BJ (cell line): ENCODE measurements around the gene CAMK4. TPM values are rescaled to one million over a fixed set of nuclear protein-coding genes. Genes with fewer than 3 reads are reported as not detected.

Experiments used
- CTCF ChIA-PET: fragments of 350-600 bp; formaldehyde crosslinking; extraction: SDS; loops from one replicate; lab custom pipeline; 2021; ENCODE audit warnings: antibody characterized with exemption, inconsistent platforms; lab: Yijun Ruan, JAX
- POLR2A ChIA-PET: fragments of 300-600 bp; sonication (Branson Sonifier 250); formaldehyde crosslinking; extraction: SDS; loops from one replicate; lab custom pipeline; 2021; ENCODE audit warnings: antibody characterized with exemption; lab: Charles Lee
- DNase-seq: peaks from one replicate; pipeline ENCODE4 v3.0.0-alpha.2; 2011; ENCODE audit warnings: low read depth
- H3K27me3 ChIP-seq: 2 replicates; pipeline ENCODE4 v1.6.0; 2011; ENCODE audit warnings: low read length; ENCODE audit not compliant: control insufficient read depth, insufficient read depth
- H3K36me3 ChIP-seq: 2 replicates; pipeline ENCODE4 v1.5.1; 2011; ENCODE audit warnings: low read length; ENCODE audit not compliant: control insufficient read depth, insufficient read depth
- H3K4me3 ChIP-seq: 2 replicates; pipeline ENCODE4 v1.5.1; 2011; ENCODE audit warnings: low read depth, mild to moderate bottlenecking, control low read depth, low read length
- CTCF ChIP-seq: IDR thresholded peaks from 2 replicates; pipeline ENCODE4 v1.5.1; 2011; ENCODE audit warnings: low read depth, mild to moderate bottlenecking, control low read depth, inconsistent platforms, low read length, moderate library complexity; ENCODE audit not compliant: insufficient read depth
- polyA plus RNA-seq: library from polyadenylated mRNA; depleted of rRNA; stranded (reverse); fragments of >200 nt; gene quantifications from 2 replicates; pipeline ENCODE4 v1.2.3, GENCODE V29; 2011

CAMK4 gene
- polyA plus RNA-seq, 1 experiment = 0.78 TPM

GRCh38 chr5:111472579-111472978, 248.4 kb downstream of the CAMK4 start:
- TF ChIP-seq CTCF = no peak
- ChIA-PET CTCF (no interaction called here), POLR2A (no interaction called here)
- DNase-seq = no peak
- H3K4me3 ChIP-seq = no peak overlapping the region
- H3K36me3 ChIP-seq = no peaks in the 10 kb centered on the region
- H3K27me3 ChIP-seq = no peaks in the 10 kb centered on the region

GRCh38 chr5:111478266-111478665, 254.1 kb downstream of the CAMK4 start:
- Histone ChIP-seq H3K27me3 (no peaks in the 10 kb centered on the region), H3K36me3 (no peaks in the 10 kb centered on the region), H3K4me3 (no peak overlapping the region)
- no peak for TF ChIP-seq CTCF
- POLR2A ChIA-PET = no interaction called here
- CTCF ChIA-PET = no interaction called here
- no peak for DNase-seq

GRCh38 chr5:111478898-111479297, 254.7 kb downstream of the CAMK4 start:
- no peak for DNase-seq
- Histone ChIP-seq H3K36me3 (no peaks in the 10 kb centered on the region), H3K27me3 (no peaks in the 10 kb centered on the region), H3K4me3 (no peak overlapping the region)
- CTCF ChIA-PET = no interaction called here
- POLR2A ChIA-PET = no interaction called here
- TF ChIP-seq CTCF = no peak

GRCh38 chr5:111480346-111480745, 256.2 kb downstream of the CAMK4 start:
- ChIA-PET CTCF (no interaction called here), POLR2A (interaction anchor here (0.6 kb wide), 1 partner anchor 107 kb away, joined by 3 read pairs; no protein-coding TSS in a partner anchor)
- Histone ChIP-seq H3K4me3 (no peak overlapping the region), H3K36me3 (no peaks in the 10 kb centered on the region), H3K27me3 (no peaks in the 10 kb centered on the region)
- no peak for TF ChIP-seq CTCF
- DNase-seq = no peak

- H3K4me3 ChIP-seq = no peak overlapping the region
- no peak for TF ChIP-seq CTCF
Observed at GRCh38 chr5:111486055-111486454, 261.9 kb downstream of the CAMK4 start.

More at GRCh38 chr5:111486055-111486454, 261.9 kb downstream of the CAMK4 start:
- ChIA-PET CTCF (interaction anchor here (1.0 kb wide), 1 partner anchor 25 kb away, joined by 3 read pairs; no protein-coding TSS in a partner anchor), POLR2A (no interaction called here)
- Histone ChIP-seq H3K36me3 (no peaks in the 10 kb centered on the region), H3K27me3 (no peaks in the 10 kb centered on the region)
- DNase-seq = no peak
